Esophagus squamous epithelium (tissue), 4 donors: ENCODE measurements around the gene RAB8B.

Experiments
- POLR2A ChIP-seq, 4 donors: fragments of 450-650 bp; IDR thresholded peaks; one replicate each; pipeline ENCODE4 v1.6.1; 2017; ENCODE audit warnings: antibody characterized with exemption in 4 of 4, mild to moderate bottlenecking in 4 of 4, moderate library complexity in 3 of 4
- TF ChIP-seq, protein P1 (sequence below), 6 experiments: fragments of 450-650 bp in 4 of 6; fragments of 200-600 bp in 2 of 6; sonication (generic) in 2 of 6; IDR thresholded peaks; one replicate each; pipeline ENCODE4 v1.5.1; 2016 to 2019; ENCODE audit warnings: antibody characterized with exemption in 6 of 6, mild to moderate bottlenecking in 4 of 6, moderate library complexity in 4 of 6

DNA sequence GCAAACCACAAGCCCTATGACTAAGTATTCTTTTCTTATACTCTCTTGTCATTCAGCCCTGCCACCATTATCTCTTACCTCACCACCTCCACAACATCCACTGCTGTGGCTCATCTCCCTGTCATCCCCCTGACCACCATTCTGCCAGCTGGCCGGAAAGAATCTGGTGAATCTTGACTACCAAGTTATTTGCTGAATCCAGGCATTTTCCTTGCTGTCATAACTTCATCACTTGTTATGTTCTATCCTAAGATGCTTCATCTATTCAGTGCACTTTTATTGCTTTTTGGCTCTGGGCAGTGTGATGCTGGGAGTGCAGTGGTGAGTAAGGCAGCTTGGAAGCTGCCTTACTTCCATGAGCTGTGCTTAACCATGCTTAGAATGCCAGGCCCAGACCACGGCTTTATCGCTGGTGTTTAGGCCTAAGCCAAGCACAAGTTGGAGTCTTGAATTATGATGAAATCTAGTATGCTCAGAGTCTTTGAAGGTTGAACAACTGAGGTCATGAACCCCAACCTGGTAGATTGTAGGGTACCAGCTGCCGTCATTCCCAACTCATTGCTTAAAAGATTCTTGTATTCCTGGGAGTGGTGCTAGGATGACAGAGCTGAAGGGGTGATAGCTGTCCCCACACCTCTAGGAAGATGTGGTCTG, 61.0 kb downstream of the RAB8B start:
- TF ChIP-seq, protein P1, sequence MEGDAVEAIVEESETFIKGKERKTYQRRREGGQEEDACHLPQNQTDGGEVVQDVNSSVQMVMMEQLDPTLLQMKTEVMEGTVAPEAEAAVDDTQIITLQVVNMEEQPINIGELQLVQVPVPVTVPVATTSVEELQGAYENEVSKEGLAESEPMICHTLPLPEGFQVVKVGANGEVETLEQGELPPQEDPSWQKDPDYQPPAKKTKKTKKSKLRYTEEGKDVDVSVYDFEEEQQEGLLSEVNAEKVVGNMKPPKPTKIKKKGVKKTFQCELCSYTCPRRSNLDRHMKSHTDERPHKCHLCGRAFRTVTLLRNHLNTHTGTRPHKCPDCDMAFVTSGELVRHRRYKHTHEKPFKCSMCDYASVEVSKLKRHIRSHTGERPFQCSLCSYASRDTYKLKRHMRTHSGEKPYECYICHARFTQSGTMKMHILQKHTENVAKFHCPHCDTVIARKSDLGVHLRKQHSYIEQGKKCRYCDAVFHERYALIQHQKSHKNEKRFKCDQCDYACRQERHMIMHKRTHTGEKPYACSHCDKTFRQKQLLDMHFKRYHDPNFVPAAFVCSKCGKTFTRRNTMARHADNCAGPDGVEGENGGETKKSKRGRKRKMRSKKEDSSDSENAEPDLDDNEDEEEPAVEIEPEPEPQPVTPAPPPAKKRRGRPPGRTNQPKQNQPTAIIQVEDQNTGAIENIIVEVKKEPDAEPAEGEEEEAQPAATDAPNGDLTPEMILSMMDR (IDR thresholded peaks at IDR 0.05), result no peak
- TF ChIP-seq POLR2A (IDR thresholded peaks at IDR 0.05), result no peak
